B cell (primary cell): ENCODE results near the gene RPP25L. TPM values are rescaled to one million over a fixed set of nuclear protein-coding genes. Genes with fewer than 3 reads are reported as not detected.

Experiments used
- ATAC-seq: fragments of 200-7000 bp; cut with Tn5 transposase; one replicate; pipeline ENCODE4 v1.10.0; 2021; ENCODE audit warnings: low read depth, mild to moderate bottlenecking, moderate number of reproducible peaks, moderate library complexity
- CTCF ChIA-PET: fragments of 350-600 bp; sonication (Branson Sonifier 250); formaldehyde crosslinking; loops from one replicate; lab custom pipeline; 2021; ENCODE audit warnings: antibody characterized with exemption, inconsistent platforms; lab: Charles Lee
- POLR2A ChIA-PET: fragments of 350-600 bp; sonication (Branson Sonifier 250); formaldehyde crosslinking; loops from one replicate; lab custom pipeline; 2021; ENCODE audit warnings: antibody characterized with exemption; lab: Charles Lee
- DNase-seq: peaks from one replicate; pipeline ENCODE4 v3.0.0; 2013
- H2AFZ ChIP-seq: 2 replicates; pipeline ENCODE4 v1.6.1; 2012; ENCODE audit warnings: mild to moderate bottlenecking, low read depth, low read length; ENCODE audit not compliant: insufficient read depth, poor library complexity, severe bottlenecking
- H3K27ac ChIP-seq, 2 donors: 1 replicate in 1 of 2; 2 replicates in 1 of 2; pipeline ENCODE4 v1.5.1; 2012 to 2013; ENCODE audit warnings: low read length in 2 of 2, mild to moderate bottlenecking in 2 of 2, moderate library complexity in 1 of 2
- H3K27me3 ChIP-seq, 4 experiments: fragments of 200-600 bp in 1 of 4; sonication (generic) in 1 of 4; replicated peaks in 1 of 4; 1 replicate in 2 of 4; 2 replicates in 2 of 4; pipeline versions ENCODE4 v1.6.1 to v1.7.0; 2013 to 2016; ENCODE audit warnings: low read length in 3 of 4, mild to moderate bottlenecking in 2 of 4, mixed read lengths in 1 of 4, moderate library complexity in 1 of 4; ENCODE audit not compliant: insufficient read depth in 4 of 4, control insufficient read depth in 3 of 4; ENCODE audit errors: control extremely low read depth in 1 of 4
- H3K36me3 ChIP-seq, 2 experiments: replicated peaks in 1 of 2; 1 replicate in 1 of 2; 2 replicates in 1 of 2; pipeline versions ENCODE4 v1.6.1 to v1.7.1; 2013; ENCODE audit warnings: low read length in 1 of 2; ENCODE audit not compliant: insufficient read depth in 2 of 2, control insufficient read depth in 1 of 2; ENCODE audit errors: control extremely low read depth in 1 of 2, extremely low read depth in 1 of 2
- H3K4me1 ChIP-seq, 2 donors: fragments of 200-600 bp in 1 of 2; sonication (generic) in 1 of 2; 1 replicate in 1 of 2; 2 replicates in 1 of 2; pipeline versions ENCODE4 v1.5.1 to v1.6.1; 2013 to 2017; ENCODE audit warnings: low read length in 2 of 2; ENCODE audit not compliant: control insufficient read depth in 2 of 2, insufficient read depth in 2 of 2
- H3K4me2 ChIP-seq: replicated peaks from 2 replicates; pipeline ENCODE3; 2012; ENCODE audit warnings: mild to moderate bottlenecking, low read depth, low read length; ENCODE audit not compliant: poor library complexity, severe bottlenecking
- H3K4me3 ChIP-seq, 5 experiments: fragments of 200-600 bp in 1 of 5; sonication (generic) in 1 of 5; 1 replicate in 3 of 5; 2 replicates in 2 of 5; pipeline versions ENCODE4 v1.5.1 to v1.7.0; 2011 to 2016; ENCODE audit warnings: low read length in 4 of 5, mild to moderate bottlenecking in 4 of 5, low read depth in 2 of 5, control low read depth in 1 of 5, moderate library complexity in 1 of 5; ENCODE audit not compliant: insufficient read depth in 1 of 5; ENCODE audit errors: control extremely low read depth in 1 of 5, extremely low read depth in 1 of 5
- H3K79me2 ChIP-seq: fragments of 200-600 bp; sonication (generic); one replicate; pipeline ENCODE4 v1.6.0; 2016; ENCODE audit warnings: low read length; ENCODE audit not compliant: control insufficient read depth, insufficient read depth
- H3K9ac ChIP-seq: fragments of 200-600 bp; sonication (generic); 2 replicates; pipeline ENCODE4 v1.6.1; 2017; ENCODE audit warnings: mild to moderate bottlenecking, low read length, moderate library complexity
- H3K9me3 ChIP-seq, 3 donors: one replicate each; pipeline versions ENCODE4 v1.6.1 to v1.7.1; 2013; ENCODE audit warnings: low read length in 2 of 3; ENCODE audit not compliant: control insufficient read depth in 2 of 3, insufficient read depth in 1 of 3; ENCODE audit errors: control extremely low read depth in 1 of 3
- H4K20me1 ChIP-seq: 2 replicates; pipeline ENCODE4 v1.6.0; 2012; ENCODE audit warnings: mild to moderate bottlenecking, low read length; ENCODE audit not compliant: insufficient read depth, control insufficient read depth, poor library complexity, severe bottlenecking
- H3K27ac Mint-ChIP-seq: one replicate; pipeline ENCODE4 v1.8.0; 2021; ENCODE audit warnings: mixed read lengths
- H3K27me3 Mint-ChIP-seq: one replicate; pipeline ENCODE4 v1.8.0; 2021; ENCODE audit warnings: mixed read lengths
- H3K4me1 Mint-ChIP-seq: one replicate; pipeline ENCODE4 v1.8.0; 2021; ENCODE audit warnings: mixed read lengths
- H3K4me3 Mint-ChIP-seq: one replicate; pipeline ENCODE4 v1.8.0; 2021; ENCODE audit warnings: mixed read lengths
- H3K9me3 Mint-ChIP-seq: one replicate; pipeline ENCODE4 v1.8.0; 2022; ENCODE audit warnings: mixed read lengths; ENCODE audit not compliant: insufficient read depth
- EZH2 ChIP-seq: IDR thresholded peaks from 2 replicates; pipeline ENCODE4 v1.6.1; 2012; ENCODE audit warnings: borderline replicate concordance, low read depth, mild to moderate bottlenecking, moderate library complexity, low read length; ENCODE audit not compliant: insufficient read depth, poor library complexity, severe bottlenecking
- WGBS: methylation state at CpG from one replicate; pipeline ENCODE4 v1.1.5; 2013; ENCODE audit warnings: missing lambda C conversion rate; ENCODE audit not compliant: insufficient coverage; 5-methylcytosine and 5-hydroxymethylcytosine counted together
- intact Hi-C: fragments of 100-400 bp; cut with micrococcal nuclease; formaldehyde crosslinking; loops from one replicate; pipeline ENCODE4 v1.10.0; 2022
- polyA plus RNA-seq: library from polyadenylated mRNA; depleted of rRNA; stranded (reverse); fragments of >200 nt; gene quantifications from 2 replicates; pipeline ENCODE4 v1.2.3, GENCODE V29; 2012
- total RNA-seq, 2 donors: library from RNA; stranded (reverse); fragments of 120-200 nt in 1 of 2; gene quantifications; 1 replicate in 1 of 2; 2 replicates in 1 of 2; pipeline versions ENCODE4 v1.2.3 to v1.2.4, GENCODE V29; 2013 to 2022
- TF ChIP-seq, protein P1 (sequence below): fragments of 200-600 bp; IDR thresholded peaks from one replicate; pipeline ENCODE4 v1.8.0; 2022; ENCODE audit warnings: antibody characterized with exemption, mild to moderate bottlenecking

The RPP25L gene
- total and polyA plus RNA-seq, 2 donors (not counting 1 experiment from before 2014, with no cell fraction given), result 20.2 to 27.0 TPM

- ChIA-PET POLR2A (no interaction called here), CTCF (interaction anchor here (0.8 to 1.8 kb wide), 3 partner anchors 12 to 79 kb away, joined by 3 to 5 read pairs (median 4); no protein-coding TSS in a partner anchor)
- intact Hi-C loops, result no loop called here
- Histone ChIP-seq H3K4me2 (no peak overlapping the region), H2AFZ (no peak overlapping the region), H3K36me3 (no peaks in the 10 kb centered on the region), H3K27me3 (peaks cover 0 to 85% (median 32%) of the 10 kb centered on the region in 4 experiments), H3K79me2 (no peaks in the 10 kb centered on the region), H3K4me3 (no peak overlapping the region), H4K20me1 (no peaks in the 10 kb centered on the region), H3K9ac (no peak overlapping the region), H3K4me1 (peaks cover 7 to 15% of the 10 kb centered on the region in 2 donors), H3K9me3 (peaks cover 0 to 12% (median 0%) of the 10 kb centered on the region in 3 donors), H3K27ac (no peak overlapping the region)
- WGBS, result 13% methylated on average over 3 of the region's 17 CpGs
- H3K27me3 Mint-ChIP-seq, result peaks cover 81% of the 10 kb centered on the region
- no peaks in the 10 kb centered on the region for H3K9me3 Mint-ChIP-seq
- no peak for ATAC-seq
- no peak overlapping the region for H3K4me3 Mint-ChIP-seq
- TF ChIP-seq, protein P1, sequence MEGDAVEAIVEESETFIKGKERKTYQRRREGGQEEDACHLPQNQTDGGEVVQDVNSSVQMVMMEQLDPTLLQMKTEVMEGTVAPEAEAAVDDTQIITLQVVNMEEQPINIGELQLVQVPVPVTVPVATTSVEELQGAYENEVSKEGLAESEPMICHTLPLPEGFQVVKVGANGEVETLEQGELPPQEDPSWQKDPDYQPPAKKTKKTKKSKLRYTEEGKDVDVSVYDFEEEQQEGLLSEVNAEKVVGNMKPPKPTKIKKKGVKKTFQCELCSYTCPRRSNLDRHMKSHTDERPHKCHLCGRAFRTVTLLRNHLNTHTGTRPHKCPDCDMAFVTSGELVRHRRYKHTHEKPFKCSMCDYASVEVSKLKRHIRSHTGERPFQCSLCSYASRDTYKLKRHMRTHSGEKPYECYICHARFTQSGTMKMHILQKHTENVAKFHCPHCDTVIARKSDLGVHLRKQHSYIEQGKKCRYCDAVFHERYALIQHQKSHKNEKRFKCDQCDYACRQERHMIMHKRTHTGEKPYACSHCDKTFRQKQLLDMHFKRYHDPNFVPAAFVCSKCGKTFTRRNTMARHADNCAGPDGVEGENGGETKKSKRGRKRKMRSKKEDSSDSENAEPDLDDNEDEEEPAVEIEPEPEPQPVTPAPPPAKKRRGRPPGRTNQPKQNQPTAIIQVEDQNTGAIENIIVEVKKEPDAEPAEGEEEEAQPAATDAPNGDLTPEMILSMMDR, result no peak
- no peak for TF ChIP-seq EZH2
- H3K27ac Mint-ChIP-seq, result no peak overlapping the region
- no peak for DNase-seq
- H3K4me1 Mint-ChIP-seq, result peaks cover 12% of the 10 kb centered on the region
Measured at GRCh38 chr9:34579104-34579807, 32.6 kb downstream of the RPP25L start.
